IMR-90 (cell line): ENCODE results near the gene CLTCL1. TPM values are rescaled to one million over a fixed set of nuclear protein-coding genes. Genes with fewer than 3 reads are reported as not detected.

Source experiments
- ATAC-seq: fragments of 200-7000 bp; cut with Tn5 transposase; 2 replicates; pipeline ENCODE4 v1.9.1; 2020; ENCODE audit warnings: low read depth, mild to moderate bottlenecking, moderate library complexity
- BruUV-seq: library from RNA; stranded (reverse); fragments of 400-500 nt; replicated peaks from 2 replicates; lab custom pipeline; 2021; lab: Mats Ljungman, UMichigan
- CTCF ChIA-PET: fragments of 300-600 bp; formaldehyde crosslinking; extraction: SDS; loops from one replicate; lab custom pipeline; 2021; ENCODE audit warnings: antibody characterized with exemption; lab: Yijun Ruan, JAX
- POLR2A ChIA-PET: fragments of 300-600 bp; sonication (Branson Sonifier 250); formaldehyde crosslinking; loops from one replicate; lab custom pipeline; 2022; ENCODE audit warnings: antibody characterized with exemption; ENCODE audit not compliant: unreplicated experiment; lab: Charles Lee
- DNase-seq: peaks from one replicate; pipeline ENCODE4 v3.0.0; 2013
- H2AFZ ChIP-seq: replicated peaks from 2 replicates; pipeline ENCODE3; 2013; ENCODE audit warnings: low read length, mild to moderate bottlenecking; ENCODE audit not compliant: poor library complexity
- H2AK5ac ChIP-seq: 2 replicates; pipeline ENCODE4 v1.6.1; 2013; ENCODE audit warnings: low read depth, low read length, inconsistent platforms
- H2AK9ac ChIP-seq: replicated peaks from 2 replicates; pipeline ENCODE3; 2013; ENCODE audit warnings: mild to moderate bottlenecking, low read depth, low read length, moderate library complexity; ENCODE audit not compliant: poor library complexity
- H2BK120ac ChIP-seq: 2 replicates; pipeline ENCODE4 v1.6.1; 2013; ENCODE audit warnings: low read depth, low read length, inconsistent platforms
- H2BK15ac ChIP-seq: 3 replicates; pipeline ENCODE4 v1.6.1; 2013; ENCODE audit warnings: low read depth, low read length, inconsistent platforms
- H2BK20ac ChIP-seq: 2 replicates; pipeline ENCODE4 v1.6.1; 2013; ENCODE audit warnings: low read depth, mild to moderate bottlenecking, inconsistent platforms, low read length, moderate library complexity
- H2BK5ac ChIP-seq: 2 replicates; pipeline ENCODE4 v1.6.1; 2013; ENCODE audit warnings: mild to moderate bottlenecking, low read depth, low read length, inconsistent platforms; ENCODE audit not compliant: poor library complexity, severe bottlenecking
- H3K14ac ChIP-seq: replicated peaks from 2 replicates; pipeline ENCODE4 v1.6.1; 2013; ENCODE audit warnings: low read depth, low read length, inconsistent platforms
- H3K18ac ChIP-seq: 2 replicates; pipeline ENCODE4 v1.6.1; 2013; ENCODE audit warnings: low read depth, low read length, control low read depth
- H3K23ac ChIP-seq: 2 replicates; pipeline ENCODE4 v1.6.1; 2013; ENCODE audit warnings: low read depth, low read length, inconsistent platforms
- H3K27ac ChIP-seq: 2 replicates; pipeline ENCODE4 v1.5.1; 2013; ENCODE audit warnings: mild to moderate bottlenecking, control low read depth, low read length; ENCODE audit not compliant: insufficient read depth
- H3K27me3 ChIP-seq: 2 replicates; pipeline ENCODE4 v1.6.1; 2013; ENCODE audit warnings: low read length; ENCODE audit not compliant: control insufficient read depth, insufficient read depth
- H3K36me3 ChIP-seq: 2 replicates; pipeline ENCODE4 v1.6.1; 2013; ENCODE audit warnings: low read length, mixed read lengths; ENCODE audit not compliant: control insufficient read depth, insufficient read depth
- H3K4ac ChIP-seq: 2 replicates; pipeline ENCODE4 v1.6.1; 2013; ENCODE audit warnings: low read depth, low read length, inconsistent platforms
- H3K4me1 ChIP-seq: 2 replicates; pipeline ENCODE4 v1.6.1; 2013; ENCODE audit warnings: low read length, mixed read lengths; ENCODE audit not compliant: control insufficient read depth, insufficient read depth
- H3K4me2 ChIP-seq: 2 replicates; pipeline ENCODE4 v1.6.1; 2013; ENCODE audit warnings: low read depth, mild to moderate bottlenecking, control low read depth, low read length, moderate library complexity
- H3K4me3 ChIP-seq: 2 replicates; pipeline ENCODE4 v1.5.1; 2013; ENCODE audit warnings: low read depth, mild to moderate bottlenecking, control low read depth, low read length, moderate library complexity; ENCODE audit not compliant: insufficient read depth
- H3K56ac ChIP-seq: 2 replicates; pipeline ENCODE4 v1.6.1; 2013; ENCODE audit warnings: low read length, inconsistent platforms; ENCODE audit not compliant: insufficient read depth; ENCODE audit errors: extremely low read depth
- H3K79me1 ChIP-seq, 2 experiments: 2 replicates each; pipeline ENCODE4 v1.6.1; 2013; ENCODE audit warnings: low read length in 2 of 2, inconsistent platforms in 1 of 2, low read depth in 1 of 2
- H3K9ac ChIP-seq: 2 replicates; pipeline ENCODE4 v1.6.1; 2013; ENCODE audit warnings: low read depth, low read length, control low read depth
- H3K9me1 ChIP-seq: 2 replicates; pipeline ENCODE4 v1.6.1; 2013; ENCODE audit warnings: low read length, inconsistent platforms; ENCODE audit not compliant: insufficient read depth
- H3K9me3 ChIP-seq: 2 replicates; pipeline ENCODE4 v1.6.1; 2013; ENCODE audit warnings: low read length; ENCODE audit not compliant: control insufficient read depth, insufficient read depth
- H4K20me1 ChIP-seq: 2 replicates; pipeline ENCODE4 v1.6.1; 2013; ENCODE audit warnings: low read length, inconsistent platforms; ENCODE audit not compliant: insufficient read depth
- H4K5ac ChIP-seq: 2 replicates; pipeline ENCODE4 v1.6.1; 2013; ENCODE audit warnings: mild to moderate bottlenecking, low read depth, low read length, control low read depth
- H4K8ac ChIP-seq, 2 experiments: 2 replicates each; pipeline ENCODE4 v1.6.1; 2013; ENCODE audit warnings: low read depth in 2 of 2, low read length in 2 of 2, control low read depth in 1 of 2, inconsistent platforms in 1 of 2
- H4K91ac ChIP-seq: 2 replicates; pipeline ENCODE4 v1.6.1; 2013; ENCODE audit warnings: low read depth, low read length, inconsistent platforms; ENCODE audit not compliant: insufficient read depth
- BHLHE40 ChIP-seq: fragments of 150-350 bp; IDR thresholded peaks from 2 replicates; pipeline ENCODE4 v1.6.1; 2016; ENCODE audit warnings: mild to moderate bottlenecking, low read depth, low read length
- CEBPB ChIP-seq: IDR thresholded peaks from 2 replicates; pipeline ENCODE4 v1.6.1; 2012; ENCODE audit warnings: low read depth, low read length, improper control_type of control experiment
- CHD1 ChIP-seq: IDR thresholded peaks from 2 replicates; pipeline ENCODE4 v1.6.1; 2012; ENCODE audit warnings: low read depth, low read length, improper control_type of control experiment
- CTCF ChIP-seq: conservative IDR thresholded peaks from 2 replicates; pipeline ENCODE4 v1.5.1; 2012; ENCODE audit warnings: mild to moderate bottlenecking, low read depth, low read length, improper control_type of control experiment
- FOS ChIP-seq: fragments of 150-350 bp; IDR thresholded peaks from 2 replicates; pipeline ENCODE4 v1.6.1; 2016; ENCODE audit warnings: low read depth, low read length
- MAFK ChIP-seq: IDR thresholded peaks from 2 replicates; pipeline ENCODE4 v1.6.1; 2012; ENCODE audit warnings: low read depth, low read length, improper control_type of control experiment
- MAZ ChIP-seq: IDR thresholded peaks from 2 replicates; pipeline ENCODE4 v1.6.1; 2012; ENCODE audit warnings: low read depth, mild to moderate bottlenecking, low read length, improper control_type of control experiment, moderate library complexity, borderline replicate concordance
- MXI1 ChIP-seq: IDR thresholded peaks from 2 replicates; pipeline ENCODE4 v1.6.1; 2012; ENCODE audit warnings: low read depth, mild to moderate bottlenecking, low read length, moderate library complexity, borderline replicate concordance
- NFE2L2 ChIP-seq: fragments of 150-350 bp; IDR thresholded peaks from 2 replicates; pipeline ENCODE4 v1.6.1; 2016; ENCODE audit warnings: low read depth, mild to moderate bottlenecking, low read length
- POLR2A ChIP-seq: IDR thresholded peaks from 2 replicates; pipeline ENCODE4 v1.6.1; 2012; ENCODE audit warnings: mild to moderate bottlenecking, low read depth, low read length
- RAD21 ChIP-seq: IDR thresholded peaks from 2 replicates; pipeline ENCODE4 v1.6.1; 2012; ENCODE audit warnings: low read length, improper control_type of control experiment
- RCOR1 ChIP-seq: IDR thresholded peaks from 2 replicates; pipeline ENCODE4 v1.6.1; 2012; ENCODE audit warnings: mild to moderate bottlenecking, low read length, improper control_type of control experiment; ENCODE audit not compliant: insufficient replicate concordance
- RFX5 ChIP-seq: IDR thresholded peaks from 2 replicates; pipeline ENCODE4 v1.8.0; 2012; ENCODE audit warnings: low read depth, mild to moderate bottlenecking, low read length, moderate library complexity
- SMC3 ChIP-seq: fragments of 150-350 bp; IDR thresholded peaks from 2 replicates; pipeline ENCODE4 v1.6.1; 2016; ENCODE audit warnings: low read depth, mild to moderate bottlenecking, antibody characterized with exemption, low read length, moderate library complexity
- WGBS, 2 experiments: methylation state at CpG; one replicate each; pipeline versions ENCODE4 v1.1.5 to v1.1.7; 2013; ENCODE audit warnings: missing lambda C conversion rate in 2 of 2; ENCODE audit not compliant: insufficient read length in 1 of 2; ENCODE audit errors: extremely low coverage in 2 of 2; 5-methylcytosine and 5-hydroxymethylcytosine counted together
- dilution Hi-C: fragments of 300-500 bp; cut with HindIII; formaldehyde crosslinking; loops from one replicate; pipeline ENCODE4 v1.14.3; 2018; ENCODE audit warnings: low sequenced_read_pairs; ENCODE audit not compliant: unreplicated experiment
- in situ Hi-C: fragments of 300-500 bp; cut with MboI; formaldehyde crosslinking; loops from 3 replicates; pipeline ENCODE4 v1.14.3; 2019; ENCODE audit warnings: low sequenced_read_pairs, inconsistent platforms, mixed read lengths
- intact Hi-C: fragments of 100-400 bp; cut with micrococcal nuclease; formaldehyde crosslinking; loops from 2 replicates; pipeline ENCODE4 v1.10.0; 2022
- polyA plus RNA-seq, 3 experiments: library from polyadenylated mRNA; depleted of rRNA; stranded (reverse); fragments of >200 nt; gene quantifications; 2 replicates each; pipeline ENCODE4 v1.2.3, GENCODE V29; 2012; ENCODE audit warnings: low replicate concordance in 1 of 3
- total RNA-seq: library from RNA; depleted of rRNA; stranded (reverse); fragments of >200 nt; gene quantifications from 2 replicates; pipeline ENCODE4 v1.2.3, GENCODE V29; 2012
- TF ChIP-seq, protein P1 (sequence below): fragments of 150-350 bp; IDR thresholded peaks from 2 replicates; pipeline ENCODE4 v1.6.1; 2016; ENCODE audit warnings: low read depth, mild to moderate bottlenecking, low read length, moderate library complexity, borderline replicate concordance
- TF ChIP-seq, protein P2 (sequence below): fragments of 150-350 bp; IDR thresholded peaks from 2 replicates; pipeline ENCODE4 v1.6.1; 2017; ENCODE audit warnings: mild to moderate bottlenecking, antibody characterized with exemption, low read length, low read depth

CLTCL1 gene
- total and polyA plus RNA-seq, 2 of the 4 experiments (the other 2 are of a cell fraction) = 6.2 to 8.1 TPM

DNA sequence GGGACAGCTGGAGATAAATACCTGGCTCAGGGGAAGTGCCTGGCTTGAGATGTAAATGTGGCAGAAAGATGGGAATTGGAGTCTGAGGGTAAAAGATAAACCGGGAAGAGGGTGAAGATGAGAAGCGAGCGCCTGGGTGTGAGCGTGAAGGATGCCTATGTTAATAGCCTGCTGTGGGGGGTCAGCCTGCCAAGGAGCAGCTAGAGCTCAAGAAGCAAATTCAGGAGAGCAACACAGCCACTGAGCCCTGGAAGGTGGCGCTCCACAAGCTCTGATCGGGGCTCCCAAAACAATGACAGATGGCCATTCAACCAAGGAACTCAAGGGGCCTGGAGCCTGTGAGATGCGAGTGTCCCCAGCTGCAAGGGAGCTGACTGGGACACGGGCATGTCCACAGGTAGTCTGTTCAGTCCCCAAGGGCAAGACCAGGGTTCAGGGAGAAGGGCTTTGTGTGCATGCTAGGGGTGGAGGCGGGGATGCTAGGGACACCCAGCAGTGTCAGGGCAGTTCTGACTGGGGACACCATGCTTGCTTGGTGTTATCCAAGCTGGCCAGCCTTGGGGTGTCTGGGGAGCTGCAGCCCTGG lies 144.2 kb downstream of the CLTCL1 start:
- Histone ChIP-seq H2AK5ac (no peak overlapping the region), H3K9ac (no peak overlapping the region), H2BK15ac (no peak overlapping the region), H3K4ac (no peak overlapping the region), H3K4me3 (no peak overlapping the region), H2AK9ac (no peak overlapping the region), H3K14ac (no peak overlapping the region), H2AFZ (no peak overlapping the region), H3K56ac (no peak overlapping the region), H3K9me3 (peaks cover 5% of the 10 kb centered on the region; the same call in 1 of the 2 replicates), H3K18ac (no peak overlapping the region), H4K20me1 (peaks cover 4% of the 10 kb centered on the region), H3K27me3 (peaks cover 45% of the 10 kb centered on the region), H3K4me2 (no peak overlapping the region), H3K27ac (no peak overlapping the region), H2BK20ac (no peak overlapping the region), H3K36me3 (peaks cover 4% of the 10 kb centered on the region), H4K8ac (no peak overlapping the region), H3K79me1 (peaks cover 7 to 19% of the 10 kb centered on the region in 2 experiments; a peak in 3 of 4 replicates), H2BK120ac (no peak overlapping the region), H3K23ac (no peak overlapping the region), H4K5ac (no peak overlapping the region), H3K9me1 (0 out of 2 replicates have a peak, but pooled peaks cover 3% of the 10 kb centered on the region), H2BK5ac (no peak overlapping the region), H3K4me1 (no peaks in the 10 kb centered on the region), H4K91ac (no peak overlapping the region)
- dilution Hi-C loops (no loop called here), intact Hi-C loops (no loop called here), in situ Hi-C loops (no loop called here)
- DNase-seq (no peak), ATAC-seq (no peak)
- no peak for TF ChIP-seq CTCF
- TF ChIP-seq RAD21 = no peak
- no peak for TF ChIP-seq RFX5
- no peak for TF ChIP-seq NFE2L2
- no peak for TF ChIP-seq FOS
- TF ChIP-seq POLR2A = no peak
- no peak for TF ChIP-seq SMC3
- TF ChIP-seq RCOR1 = no peak
- TF ChIP-seq MAFK = no peak
- TF ChIP-seq MAZ = no peak
- TF ChIP-seq, protein P1, sequence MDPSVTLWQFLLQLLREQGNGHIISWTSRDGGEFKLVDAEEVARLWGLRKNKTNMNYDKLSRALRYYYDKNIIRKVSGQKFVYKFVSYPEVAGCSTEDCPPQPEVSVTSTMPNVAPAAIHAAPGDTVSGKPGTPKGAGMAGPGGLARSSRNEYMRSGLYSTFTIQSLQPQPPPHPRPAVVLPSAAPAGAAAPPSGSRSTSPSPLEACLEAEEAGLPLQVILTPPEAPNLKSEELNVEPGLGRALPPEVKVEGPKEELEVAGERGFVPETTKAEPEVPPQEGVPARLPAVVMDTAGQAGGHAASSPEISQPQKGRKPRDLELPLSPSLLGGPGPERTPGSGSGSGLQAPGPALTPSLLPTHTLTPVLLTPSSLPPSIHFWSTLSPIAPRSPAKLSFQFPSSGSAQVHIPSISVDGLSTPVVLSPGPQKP = no peak
- TF ChIP-seq CHD1 = no peak
- TF ChIP-seq, protein P2, sequence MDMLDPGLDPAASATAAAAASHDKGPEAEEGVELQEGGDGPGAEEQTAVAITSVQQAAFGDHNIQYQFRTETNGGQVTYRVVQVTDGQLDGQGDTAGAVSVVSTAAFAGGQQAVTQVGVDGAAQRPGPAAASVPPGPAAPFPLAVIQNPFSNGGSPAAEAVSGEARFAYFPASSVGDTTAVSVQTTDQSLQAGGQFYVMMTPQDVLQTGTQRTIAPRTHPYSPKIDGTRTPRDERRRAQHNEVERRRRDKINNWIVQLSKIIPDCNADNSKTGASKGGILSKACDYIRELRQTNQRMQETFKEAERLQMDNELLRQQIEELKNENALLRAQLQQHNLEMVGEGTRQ = no peak
- TF ChIP-seq BHLHE40 = no peak
- no peak for TF ChIP-seq CEBPB
- no peak for TF ChIP-seq MXI1
- BruUV-seq = no TSS peak
- 15% methylated on average over 9 of the region's 9 CpGs; no CpG with 5 or more reads in 1 of the 2 experiments for WGBS, 2 experiments
- ChIA-PET POLR2A (no interaction called here), CTCF (no interaction called here)
